CD14-positive monocyte (primary cell): Measurements from ENCODE around the gene RWDD4. TPM values are rescaled to one million over a fixed set of nuclear protein-coding genes. Genes with fewer than 3 reads are reported as not detected.

ENCODE experiments used
- DNase-seq, 3 donors: peaks; one replicate each; pipeline ENCODE4 v3.0.0-alpha.2; 2011 to 2022
- H2AFZ ChIP-seq: 2 replicates; pipeline ENCODE4 v1.6.0; 2012; ENCODE audit warnings: mild to moderate bottlenecking, low read depth, low read length, inconsistent platforms; ENCODE audit not compliant: insufficient read depth, poor library complexity, severe bottlenecking
- H3K27ac ChIP-seq, 2 donors: 1 replicate in 1 of 2; 2 replicates in 1 of 2; pipeline ENCODE4 v1.5.1; 2012 to 2013; ENCODE audit warnings: low read length in 2 of 2, control low read depth in 1 of 2, inconsistent platforms in 1 of 2, low read depth in 1 of 2, mild to moderate bottlenecking in 1 of 2
- H3K27me3 ChIP-seq, 2 donors: one replicate each; pipeline versions ENCODE4 v1.6.0 to v1.6.1; 2011 to 2013; ENCODE audit warnings: low read length in 2 of 2; ENCODE audit not compliant: control insufficient read depth in 2 of 2, insufficient read depth in 2 of 2
- H3K36me3 ChIP-seq, 2 donors: replicated peaks in 1 of 2; 1 replicate in 1 of 2; 2 replicates in 1 of 2; pipeline versions ENCODE4 v1.5.1 to v1.6.1; 2012 to 2013; ENCODE audit warnings: low read length in 2 of 2, control low read depth in 1 of 2, inconsistent platforms in 1 of 2, mild to moderate bottlenecking in 1 of 2; ENCODE audit not compliant: insufficient read depth in 2 of 2, control insufficient read depth in 1 of 2
- H3K4me1 ChIP-seq, 2 donors: 1 replicate in 1 of 2; 2 replicates in 1 of 2; pipeline versions ENCODE4 v1.5.1 to v1.6.1; 2012 to 2013; ENCODE audit warnings: low read length in 2 of 2, control low read depth in 1 of 2, inconsistent platforms in 1 of 2, mild to moderate bottlenecking in 1 of 2, moderate library complexity in 1 of 2; ENCODE audit not compliant: insufficient read depth in 2 of 2, control insufficient read depth in 1 of 2
- H3K4me2 ChIP-seq: replicated peaks from 2 replicates; pipeline ENCODE3; 2012; ENCODE audit warnings: low read length, moderate library complexity, mild to moderate bottlenecking; ENCODE audit not compliant: poor library complexity, severe bottlenecking; ENCODE audit errors: extremely low read depth
- H3K4me3 ChIP-seq, 3 experiments: fragments of 200-600 bp in 1 of 3; sonication (generic) in 1 of 3; replicated peaks in 1 of 3; 1 replicate in 2 of 3; 2 replicates in 1 of 3; pipeline ENCODE4 v1.5.1; 2011 to 2013; ENCODE audit warnings: low read length in 3 of 3, mild to moderate bottlenecking in 3 of 3, control low read depth in 2 of 3, low read depth in 2 of 3, inconsistent platforms in 1 of 3, moderate library complexity in 1 of 3
- H3K79me2 ChIP-seq: 2 replicates; pipeline ENCODE4 v1.6.0; 2012; ENCODE audit warnings: mild to moderate bottlenecking, control low read depth, inconsistent platforms, low read length, moderate library complexity; ENCODE audit not compliant: insufficient read depth
- H3K9ac ChIP-seq: 2 replicates; pipeline ENCODE4 v1.6.0; 2017; ENCODE audit warnings: low read length, mild to moderate bottlenecking; ENCODE audit not compliant: insufficient read depth, poor library complexity, severe bottlenecking
- H3K9me3 ChIP-seq, 2 donors: replicated peaks in 1 of 2; 1 replicate in 1 of 2; 2 replicates in 1 of 2; pipeline versions ENCODE4 v1.5.1 to v1.6.1; 2012 to 2013; ENCODE audit warnings: low read length in 2 of 2, control low read depth in 1 of 2; ENCODE audit not compliant: control insufficient read depth in 1 of 2, insufficient read depth in 1 of 2
- H4K20me1 ChIP-seq: 2 replicates; pipeline ENCODE4 v1.6.0; 2012; ENCODE audit warnings: mild to moderate bottlenecking, low read length, control low read depth, moderate library complexity; ENCODE audit not compliant: insufficient read depth
- H3K27ac Mint-ChIP-seq, 7 donors: one replicate each; pipeline ENCODE4 v1.8.0; 2020; ENCODE audit warnings: mild to moderate bottlenecking in 7 of 7, mixed read lengths in 7 of 7, moderate library complexity in 6 of 7, inconsistent platforms in 2 of 7
- H3K27me3 Mint-ChIP-seq, 3 donors: one replicate each; pipeline ENCODE4 v1.8.0; 2021 to 2022; ENCODE audit warnings: low read depth in 3 of 3, mild to moderate bottlenecking in 3 of 3, mixed read lengths in 3 of 3, moderate library complexity in 3 of 3, inconsistent platforms in 1 of 3
- H3K36me3 Mint-ChIP-seq, 2 donors: one replicate each; pipeline ENCODE4 v1.8.0; 2020; ENCODE audit warnings: mixed read lengths in 2 of 2, inconsistent platforms in 1 of 2, mild to moderate bottlenecking in 1 of 2
- H3K4me1 Mint-ChIP-seq: one replicate; pipeline ENCODE4 v1.8.0; 2020; ENCODE audit warnings: mild to moderate bottlenecking, mixed read lengths
- H3K4me3 Mint-ChIP-seq, 2 donors: one replicate each; pipeline ENCODE4 v1.8.0; 2020; ENCODE audit warnings: mild to moderate bottlenecking in 2 of 2, mixed read lengths in 2 of 2, moderate library complexity in 1 of 2
- H3K9me3 Mint-ChIP-seq, 7 donors: one replicate each; pipeline ENCODE4 v1.8.0; 2020 to 2022; ENCODE audit warnings: mixed read lengths in 7 of 7, mild to moderate bottlenecking in 6 of 7, moderate library complexity in 6 of 7, inconsistent platforms in 2 of 7
- WGBS: methylation state at CpG from one replicate; pipeline ENCODE4 v1.1.5; 2013; ENCODE audit warnings: missing lambda C conversion rate; ENCODE audit not compliant: insufficient coverage; 5-methylcytosine and 5-hydroxymethylcytosine counted together
- intact Hi-C, 2 donors: fragments of 100-400 bp; cut with micrococcal nuclease; formaldehyde crosslinking; loops; one replicate each; pipeline versions ENCODE4 v1.15.0 to v1.15.1; 2023
- polyA plus RNA-seq, 3 donors: library from polyadenylated mRNA; depleted of rRNA in 1 of 3; unstranded in 2 of 3; stranded (reverse) in 1 of 3; fragments of 300-500 nt in 2 of 3; fragments of >200 nt in 1 of 3; fragmentation: Illumina TruSeq in 2 of 3; gene quantifications; 1 replicate in 2 of 3; 2 replicates in 1 of 3; pipeline ENCODE4 v1.2.3, GENCODE V29; 2012 to 2021
- TF ChIP-seq, protein P1 (sequence below): fragments of 200-600 bp; IDR thresholded peaks from one replicate; pipeline ENCODE4 v1.8.0; 2022; ENCODE audit warnings: antibody characterized with exemption, mild to moderate bottlenecking

The RWDD4 gene
- polyA plus RNA-seq, 3 donors: 4.4 to 21.2 (median 16.5) TPM

DNA sequence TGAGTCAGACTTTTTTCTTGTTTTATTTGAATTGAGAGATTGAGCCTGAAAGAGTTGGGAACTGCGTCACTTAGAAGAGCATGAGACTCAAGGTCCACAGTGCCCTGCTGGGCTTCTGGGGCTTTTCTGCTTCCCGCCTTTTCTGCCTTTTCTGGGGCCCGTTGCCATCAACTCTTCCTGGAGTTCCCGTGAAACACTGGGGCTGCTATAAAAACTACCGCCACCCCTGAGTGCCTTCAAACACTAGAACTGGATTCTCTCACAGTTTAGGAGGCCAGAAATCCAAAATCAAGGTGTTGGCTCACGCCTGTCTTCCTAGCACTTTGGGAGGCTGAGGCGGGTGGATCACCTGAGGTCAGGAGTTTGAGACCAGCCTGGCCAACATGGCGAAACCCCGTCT, 49.8 kb downstream of the RWDD4 start:
- TF ChIP-seq, protein P1, sequence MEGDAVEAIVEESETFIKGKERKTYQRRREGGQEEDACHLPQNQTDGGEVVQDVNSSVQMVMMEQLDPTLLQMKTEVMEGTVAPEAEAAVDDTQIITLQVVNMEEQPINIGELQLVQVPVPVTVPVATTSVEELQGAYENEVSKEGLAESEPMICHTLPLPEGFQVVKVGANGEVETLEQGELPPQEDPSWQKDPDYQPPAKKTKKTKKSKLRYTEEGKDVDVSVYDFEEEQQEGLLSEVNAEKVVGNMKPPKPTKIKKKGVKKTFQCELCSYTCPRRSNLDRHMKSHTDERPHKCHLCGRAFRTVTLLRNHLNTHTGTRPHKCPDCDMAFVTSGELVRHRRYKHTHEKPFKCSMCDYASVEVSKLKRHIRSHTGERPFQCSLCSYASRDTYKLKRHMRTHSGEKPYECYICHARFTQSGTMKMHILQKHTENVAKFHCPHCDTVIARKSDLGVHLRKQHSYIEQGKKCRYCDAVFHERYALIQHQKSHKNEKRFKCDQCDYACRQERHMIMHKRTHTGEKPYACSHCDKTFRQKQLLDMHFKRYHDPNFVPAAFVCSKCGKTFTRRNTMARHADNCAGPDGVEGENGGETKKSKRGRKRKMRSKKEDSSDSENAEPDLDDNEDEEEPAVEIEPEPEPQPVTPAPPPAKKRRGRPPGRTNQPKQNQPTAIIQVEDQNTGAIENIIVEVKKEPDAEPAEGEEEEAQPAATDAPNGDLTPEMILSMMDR: no peak
- no peak overlapping the region for H3K27ac Mint-ChIP-seq
- WGBS: 97% methylated on average over 5 of the region's 9 CpGs
- no peaks in the 10 kb centered on the region for H3K4me1 ChIP-seq
- no peak for DNase-seq
- intact Hi-C loops: no loop called here
- H3K27me3 ChIP-seq: no peaks in the 10 kb centered on the region
- H3K36me3 Mint-ChIP-seq: no peaks in the 10 kb centered on the region
- H4K20me1 ChIP-seq: no peaks in the 10 kb centered on the region
- H3K4me2 ChIP-seq: no peak overlapping the region
- no peak overlapping the region for H3K9ac ChIP-seq
- H3K36me3 ChIP-seq: no peaks in the 10 kb centered on the region
- no peaks in the 10 kb centered on the region for H3K9me3 Mint-ChIP-seq
- peaks cover 0 to 4% (median 3%) of the 10 kb centered on the region in 3 donors for H3K27me3 Mint-ChIP-seq
- no peaks in the 10 kb centered on the region for H3K9me3 ChIP-seq
- no peaks in the 10 kb centered on the region for H3K79me2 ChIP-seq
- no peak overlapping the region for H2AFZ ChIP-seq
- no peak overlapping the region for H3K4me3 ChIP-seq
- no peak overlapping the region for H3K27ac ChIP-seq
- H3K4me1 Mint-ChIP-seq: no peaks in the 10 kb centered on the region
- H3K4me3 Mint-ChIP-seq: no peak overlapping the region

DNA sequence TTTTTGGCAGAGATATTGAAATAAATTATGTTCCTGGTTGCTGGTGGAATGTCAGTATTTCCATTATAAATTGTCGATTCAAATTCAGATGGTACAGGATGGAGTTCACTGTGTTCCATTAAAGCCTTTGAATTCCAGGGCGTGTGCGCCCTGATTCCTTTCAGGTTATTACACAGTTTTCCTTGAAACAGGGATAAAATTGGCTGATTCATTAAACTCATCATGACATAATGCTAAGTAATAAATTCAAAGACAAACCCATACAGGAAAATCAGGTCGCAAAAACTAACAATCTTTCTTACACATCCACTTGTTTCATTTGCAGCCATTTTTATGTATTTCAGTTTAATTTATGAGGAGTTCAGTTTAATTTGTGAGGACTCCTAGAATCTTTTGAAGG, 51.1 kb downstream of the RWDD4 start:
- Mint-ChIP-seq H3K36me3 (no peaks in the 10 kb centered on the region), H3K4me3 (no peak overlapping the region), H3K27ac (no peak overlapping the region), H3K4me1 (no peaks in the 10 kb centered on the region), H3K9me3 (no peaks in the 10 kb centered on the region), H3K27me3 (peaks cover 0 to 4% (median 3%) of the 10 kb centered on the region in 3 donors)
- Histone ChIP-seq H3K27ac (no peak overlapping the region), H3K27me3 (no peaks in the 10 kb centered on the region), H3K9me3 (no peaks in the 10 kb centered on the region), H3K79me2 (no peaks in the 10 kb centered on the region), H3K9ac (no peak overlapping the region), H3K36me3 (no peaks in the 10 kb centered on the region), H3K4me3 (no peak overlapping the region), H4K20me1 (no peaks in the 10 kb centered on the region), H3K4me2 (no peak overlapping the region), H2AFZ (no peak overlapping the region), H3K4me1 (no peaks in the 10 kb centered on the region)
- no peak for DNase-seq
- intact Hi-C loops: no loop called here
- TF ChIP-seq, protein P1: no peak
- WGBS: no CpG with 5 or more reads among the region's 4 CpGs
